K562 (cell line): ENCODE data around the gene RAE1. TPM values are rescaled to one million over a fixed set of nuclear protein-coding genes. Genes with fewer than 3 reads are reported as not detected.

Experiments used
- ATAC-seq: fragments of 200-7000 bp; cut with Tn5 transposase; 3 replicates; pipeline ENCODE4 v1.9.1; 2020; ENCODE audit warnings: moderate library complexity
- BruUV-seq: library from RNA; stranded (reverse); fragments of 400-500 nt; replicated peaks from 2 replicates; lab custom pipeline; 2021; lab: Mats Ljungman, UMichigan
- CTCF ChIA-PET: fragments of 300-600 bp; formaldehyde crosslinking; extraction: SDS; loops from one replicate; lab custom pipeline; 2021; ENCODE audit warnings: low intra/inter-chr PET ratio; lab: Yijun Ruan, JAX
- POLR2A ChIA-PET: fragments of 300-600, 350-650 bp; sonication (Branson Sonifier 250); formaldehyde crosslinking; extraction: SDS; loops from one replicate; lab custom pipeline; 2021; ENCODE audit warnings: antibody characterized with exemption, inconsistent platforms; lab: Yijun Ruan, JAX
- DNase-seq, 4 experiments: peaks; one replicate each; pipeline versions ENCODE4 v3.0.0 to v3.0.0-alpha.2; 2011 to 2018; ENCODE audit warnings: low spot score in 3 of 4, mixed read lengths in 3 of 4; ENCODE audit errors: extremely low read depth in 1 of 4
- FAIRE-seq: peaks from 2 replicates; lab custom pipeline; 2011; peaks lifted over from hg19 to GRCh38; lab: Jason Lieb, UNC
- H2AFZ ChIP-seq: 2 replicates; pipeline ENCODE4 v1.6.0; 2011; ENCODE audit warnings: low read depth, low read length, control low read depth, inconsistent platforms
- H3K27ac ChIP-seq: fragments of 200-600 bp; 3 replicates; pipeline ENCODE4 v1.8.0; 2011; ENCODE audit warnings: low read depth, mild to moderate bottlenecking, control low read depth, inconsistent platforms, low read length, moderate library complexity, mixed read lengths; ENCODE audit errors: extremely low read depth
- H3K27me3 ChIP-seq, 2 experiments: fragments of 300-600 bp in 1 of 2; 2 replicates in 1 of 2; 3 replicates in 1 of 2; pipeline versions ENCODE4 v1.6.0 to v1.8.0; 2011; ENCODE audit warnings: inconsistent platforms in 2 of 2, low read length in 2 of 2, mild to moderate bottlenecking in 1 of 2, mixed read lengths in 1 of 2, moderate library complexity in 1 of 2; ENCODE audit not compliant: control insufficient read depth in 2 of 2, insufficient read depth in 2 of 2
- H3K36me3 ChIP-seq: fragments of 300-600 bp; 3 replicates; pipeline ENCODE4 v1.8.0; 2011; ENCODE audit warnings: mild to moderate bottlenecking, low read length, inconsistent platforms; ENCODE audit not compliant: control insufficient read depth, insufficient read depth
- H3K4me1 ChIP-seq, 2 experiments: fragments of 200-600 bp in 1 of 2; replicated peaks in 1 of 2; 2 replicates in 1 of 2; 3 replicates in 1 of 2; pipeline versions ENCODE4 v1.5.1 to v1.8.0; 2011; ENCODE audit warnings: inconsistent platforms in 2 of 2, low read length in 2 of 2, mild to moderate bottlenecking in 1 of 2, mixed read lengths in 1 of 2, moderate library complexity in 1 of 2; ENCODE audit not compliant: control insufficient read depth in 2 of 2, insufficient read depth in 2 of 2
- H3K4me2 ChIP-seq: 2 replicates; pipeline ENCODE4 v1.6.1; 2011; ENCODE audit warnings: low read length, control low read depth, inconsistent platforms, mixed read lengths; ENCODE audit not compliant: insufficient read depth
- H3K4me3 ChIP-seq: fragments of 200-600 bp; sonication (generic), shearing (Covaris generic); 2 replicates; pipeline ENCODE4 v1.5.1; 2016; ENCODE audit warnings: control low read depth, inconsistent platforms
- H3K79me2 ChIP-seq: fragments of 200-600 bp; 3 replicates; pipeline ENCODE4 v1.8.0; 2011; ENCODE audit warnings: low read length, inconsistent platforms; ENCODE audit not compliant: control insufficient read depth, insufficient read depth
- H3K9ac ChIP-seq, 2 experiments: 2 replicates each; pipeline versions ENCODE4 v1.6.0 to v1.6.1; 2011; ENCODE audit warnings: low read depth in 2 of 2, low read length in 2 of 2, control low read depth in 1 of 2, inconsistent platforms in 1 of 2, mild to moderate bottlenecking in 1 of 2, mixed read lengths in 1 of 2; ENCODE audit not compliant: insufficient read depth in 1 of 2
- H3K9me1 ChIP-seq: one replicate; pipeline ENCODE4 v1.6.0; 2011; ENCODE audit warnings: inconsistent platforms, mild to moderate bottlenecking, low read length, moderate library complexity; ENCODE audit not compliant: control insufficient read depth, insufficient read depth
- H3K9me3 ChIP-seq: replicated peaks from 2 replicates; pipeline ENCODE4 v1.5.1; 2011; ENCODE audit warnings: low read depth, low read length, inconsistent platforms; ENCODE audit not compliant: control insufficient read depth, insufficient read depth
- H4K20me1 ChIP-seq: replicated peaks from 2 replicates; pipeline ENCODE4 v1.6.1; 2011; ENCODE audit warnings: low read length, inconsistent platforms, mixed read lengths; ENCODE audit not compliant: control insufficient read depth, insufficient read depth
- CC2D1A ChIP-seq: fragments of 450-650 bp; IDR thresholded peaks from 2 replicates; pipeline ENCODE4 v1.6.1; 2017; ENCODE audit warnings: mild to moderate bottlenecking
- ETV6 ChIP-seq, 3 experiments: fragments of 150-350 bp in 1 of 3; sonication (generic) in 1 of 3; formaldehyde crosslinking in 1 of 3; IDR thresholded peaks; 2 replicates each; pipeline versions ENCODE4 v1.6.1 to v1.8.0; 2014 to 2022; ENCODE audit warnings: borderline replicate concordance in 2 of 3, low read depth in 2 of 3, antibody characterized with exemption in 1 of 3, low read length in 1 of 3, mild to moderate bottlenecking in 1 of 3, missing genetic modification reagents in 1 of 3
- KLF6 ChIP-seq: fragments of 250-450 bp; sonication (Bioruptor Pico); IDR thresholded peaks from 2 replicates; pipeline ENCODE4 v1.4.0; 2020; ENCODE audit warnings: mild to moderate bottlenecking, moderate library complexity, borderline replicate concordance
- MYC ChIP-seq, 2 experiments: fragments of 250-450 bp in 1 of 2; sonication (Bioruptor Pico) in 1 of 2; IDR thresholded peaks; 2 replicates each; pipeline versions ENCODE4 v1.5.1 to v1.6.1; 2012 to 2021; ENCODE audit warnings: low read depth in 2 of 2, borderline replicate concordance in 1 of 2, improper control_type of control experiment in 1 of 2, low read length in 1 of 2, mild to moderate bottlenecking in 1 of 2, moderate library complexity in 1 of 2
- TGIF2 ChIP-seq: sonication (generic); formaldehyde crosslinking; IDR thresholded peaks from 2 replicates; pipeline ENCODE4 v1.8.1; 2022; ENCODE audit warnings: mild to moderate bottlenecking, missing genetic modification reagents, moderate library complexity
- ZNF197 ChIP-seq: fragments of 200-800 bp; sonication (Bioruptor generic); IDR thresholded peaks from 2 replicates; pipeline ENCODE4 v1.6.1; 2016; ENCODE audit warnings: low read depth, missing genetic modification characterization, missing compliant biosample characterization
- ZNF224 ChIP-seq: sonication (generic); formaldehyde crosslinking; IDR thresholded peaks from 2 replicates; pipeline ENCODE4 v1.8.0; 2022; ENCODE audit warnings: mild to moderate bottlenecking, missing genetic modification reagents
- ZNF436 ChIP-seq: fragments of 250-450, 450-650 bp; sonication (Bioruptor Pico); formaldehyde crosslinking; IDR thresholded peaks from 2 replicates; pipeline ENCODE4 v1.7.0; 2020; ENCODE audit warnings: mild to moderate bottlenecking
- WGBS: fragments of 100-300 bp; shearing (Covaris generic); methylation state at CpG from one replicate; pipeline ENCODE4 v1.1.6; 2016; ENCODE audit warnings: low coverage, mixed read lengths; ENCODE audit not compliant: insufficient coverage; ENCODE audit errors: missing lambda C conversion rate; 5-methylcytosine and 5-hydroxymethylcytosine counted together
- in situ Hi-C: fragments of 300-500 bp; cut with MboI; formaldehyde crosslinking; loops from 4 replicates; pipeline ENCODE4 v1.15.0; 2018; ENCODE audit warnings: inconsistent platforms, mixed read lengths
- intact Hi-C: fragments of 100-400 bp; cut with micrococcal nuclease; formaldehyde crosslinking; loops from 2 replicates; pipeline ENCODE4 v1.14.2; 2022
- polyA plus RNA-seq, 8 experiments: library from polyadenylated mRNA; depleted of rRNA in 4 of 8; stranded (reverse) in 5 of 8; unstranded in 3 of 8; fragments of >200 nt; fragmentation: Nextera tagmentation in 2 of 8; fragmentation: Illumina TruSeq in 1 of 8; extraction: Ambion mirVana in 2 of 8; extraction: Trizol in 1 of 8; gene quantifications; 2 replicates each; pipeline versions ENCODE4 v1.2.1 to v1.2.3, GENCODE V29; 2011 to 2014; ENCODE audit warnings: inconsistent platforms in 1 of 8, missing spikeins in 1 of 8
- total RNA-seq, 7 experiments: library from RNA; depleted of rRNA in 6 of 7; stranded (reverse); fragments of >200 nt in 6 of 7; fragmentation: Illumina TruSeq in 2 of 7; extraction: Trizol in 2 of 7; gene quantifications; 2 replicates each; pipeline versions ENCODE4 v1.2.1 to v1.2.3, GENCODE V29; 2011 to 2021; ENCODE audit warnings: low replicate concordance in 1 of 7

The RAE1 gene
- total and polyA plus RNA-seq, 9 of the 15 experiments (the other 6 are each of a cell fraction or from before 2014, with no cell fraction given) = 33.7 to 248 (median 77.7) TPM

GRCh38 chr20:57315976-57316480 lies 35.0 kb upstream of the RAE1 start:
- no peak overlapping the region for H2AFZ ChIP-seq
- H4K20me1 ChIP-seq = no peaks in the 10 kb centered on the region; the same call in 1 of the 2 replicates
- FAIRE-seq (no peak), DNase-seq (no peak), ATAC-seq (no peak)
- BruUV-seq = no TSS peak
- no peaks in the 10 kb centered on the region for H3K9me3 ChIP-seq
- H3K9ac ChIP-seq = no peak overlapping the region
- 0% methylated on average over 6 of the region's 8 CpGs for WGBS
- no peaks in the 10 kb centered on the region for H3K79me2 ChIP-seq
- TF ChIP-seq TGIF2 = no peak
- TF ChIP-seq ZNF436 (CRISPR knock-in tag) = no peak
- no peak for TF ChIP-seq KLF6 (CRISPR knock-in tag)
- no peak for TF ChIP-seq CC2D1A
- TF ChIP-seq MYC (IDR thresholded peaks at IDR 0.05; ENCODE audit: low read depth, low read length) = no peak
- no peak for TF ChIP-seq MYC (CRISPR knock-in tag; IDR thresholded peaks at IDR 0.05; ENCODE audit: borderline replicate concordance, low read depth)
- TF ChIP-seq ETV6 (IDR thresholded peaks at IDR 0.05; ENCODE audit: borderline replicate concordance in 1 of 2, low read depth in 2 of 2, low read length in 1 of 2) = no peak
- no peak for TF ChIP-seq ETV6 (CRISPR knock-in tag; IDR thresholded peaks at IDR 0.05; ENCODE audit: borderline replicate concordance)
- no peak for TF ChIP-seq ZNF224 (CRISPR knock-in tag)
- TF ChIP-seq ZNF197 (CRISPR knock-in tag) = no peak
- H3K4me2 ChIP-seq = no peak overlapping the region
- ChIA-PET POLR2A (no interaction called here), CTCF (no interaction called here)
- H3K4me1 ChIP-seq = no peaks in the 10 kb centered on the region
- H3K4me3 ChIP-seq = no peak overlapping the region
- intact Hi-C loops (no loop called here), in situ Hi-C loops (no loop called here)
- H3K36me3 ChIP-seq = no peaks in the 10 kb centered on the region
- H3K27me3 ChIP-seq = peaks cover 35 to 59% of the 10 kb centered on the region in 2 experiments
- no peaks in the 10 kb centered on the region for H3K9me1 ChIP-seq
- no peak overlapping the region for H3K27ac ChIP-seq
